Measurements from ENCODE around the gene LDB3. TPM values are rescaled to one million over a fixed set of nuclear protein-coding genes. Genes with fewer than 3 reads are reported as not detected.

The LDB3 gene
- polyA plus RNA-seq, 1 donor (not counting 4 experiments of a cell fraction or from before 2014, with no cell fraction given) = 0.01 TPM

GRCh38 chr10:86775056-86775869 lies 107.0 kb downstream of the LDB3 start:
- Histone ChIP-seq H2AFZ (ENCODE audit: control insufficient read depth, low read length) (no peak overlapping the region), H3K27ac (ENCODE audit: control insufficient read depth, insufficient read depth, low read length) (no peak overlapping the region), H3K9ac (ENCODE audit: control insufficient read depth, extremely low read depth, insufficient read depth, low read length) (no peak overlapping the region), H3K27me3 (ENCODE audit: control insufficient read depth, extremely low read depth, insufficient read depth, low read length) (no peaks in the 10 kb centered on the region), H3K4me3 (ENCODE audit: control insufficient read depth in 2 of 3, extremely low read depth in 1 of 3, insufficient read depth in 2 of 3, low read depth in 1 of 3, low read length in 3 of 3) (no peak overlapping the region), H3K9me1 (ENCODE audit: control insufficient read depth, extremely low read depth, insufficient read depth, low read length) (no peaks in the 10 kb centered on the region), H4K20me1 (ENCODE audit: control insufficient read depth, extremely low read depth, insufficient read depth, low read length) (no peaks in the 10 kb centered on the region), H3K9me3 (ENCODE audit: control insufficient read depth, low read depth, low read length) (no peaks in the 10 kb centered on the region), H3K79me2 (ENCODE audit: control insufficient read depth, insufficient read depth, low read length) (peaks cover 39% of the 10 kb centered on the region), H3K4me1 (ENCODE audit: control insufficient read depth, extremely low read depth, insufficient read depth, low read length) (peaks cover 11% of the 10 kb centered on the region), H3K4me2 (ENCODE audit: control insufficient read depth, extremely low read depth, insufficient read depth, low read depth, low read length) (peak overlapping the region; percentile 27), H3K36me3 (ENCODE audit: control insufficient read depth in 2 of 2, extremely low read depth in 1 of 2, insufficient read depth in 2 of 2, low read length in 2 of 2) (no peaks in the 10 kb centered on the region)
- no peak for TF ChIP-seq EZH2 (IDR thresholded peaks at IDR 0.05; ENCODE audit: low read length)
- TF ChIP-seq CTCF (optimal IDR thresholded peaks at IDR 0.05 in 1 of 3, IDR thresholded peaks at IDR 0.05 in 1 of 3, conservative IDR thresholded peaks at IDR 0.05 in 1 of 3; ENCODE audit: extremely low read depth in 1 of 3, insufficient read depth in 2 of 3, low read length in 3 of 3) = no peak
- dilution Hi-C loops (cut with MboI; ENCODE audit: extremely low pct_ligation_motif_present, low sequenced_read_pairs) = no loop called here
- FAIRE-seq = peak; percentile 62
- no peak for DNase-seq (ENCODE audit: low read depth, low spot score)

- Histone ChIP-seq H4K20me1 (ENCODE audit: control insufficient read depth, extremely low read depth, insufficient read depth, low read length) (no peaks in the 10 kb centered on the region), H3K79me2 (ENCODE audit: control insufficient read depth, insufficient read depth, low read length) (peaks cover 39% of the 10 kb centered on the region), H3K4me2 (ENCODE audit: control insufficient read depth, extremely low read depth, insufficient read depth, low read depth, low read length) (no peak overlapping the region), H3K4me1 (ENCODE audit: control insufficient read depth, extremely low read depth, insufficient read depth, low read length) (peaks cover 11% of the 10 kb centered on the region), H3K4me3 (ENCODE audit: control insufficient read depth in 2 of 3, extremely low read depth in 1 of 3, insufficient read depth in 2 of 3, low read depth in 1 of 3, low read length in 3 of 3) (no peak overlapping the region), H3K9me1 (ENCODE audit: control insufficient read depth, extremely low read depth, insufficient read depth, low read length) (no peaks in the 10 kb centered on the region), H3K9me3 (ENCODE audit: control insufficient read depth, low read depth, low read length) (no peaks in the 10 kb centered on the region), H3K9ac (ENCODE audit: control insufficient read depth, extremely low read depth, insufficient read depth, low read length) (no peak overlapping the region), H3K27ac (ENCODE audit: control insufficient read depth, insufficient read depth, low read length) (no peak overlapping the region), H3K27me3 (ENCODE audit: control insufficient read depth, extremely low read depth, insufficient read depth, low read length) (no peaks in the 10 kb centered on the region), H3K36me3 (ENCODE audit: control insufficient read depth in 2 of 2, extremely low read depth in 1 of 2, insufficient read depth in 2 of 2, low read length in 2 of 2) (no peaks in the 10 kb centered on the region), H2AFZ (ENCODE audit: control insufficient read depth, low read length) (no peak overlapping the region)
- dilution Hi-C loops (cut with MboI; ENCODE audit: extremely low pct_ligation_motif_present, low sequenced_read_pairs) = no loop called here
- FAIRE-seq = no peak
- DNase-seq (ENCODE audit: low read depth, low spot score) = no peak
- TF ChIP-seq EZH2 (IDR thresholded peaks at IDR 0.05; ENCODE audit: low read length) (no peak), CTCF (optimal IDR thresholded peaks at IDR 0.05 in 1 of 3, IDR thresholded peaks at IDR 0.05 in 1 of 3, conservative IDR thresholded peaks at IDR 0.05 in 1 of 3; ENCODE audit: extremely low read depth in 1 of 3, insufficient read depth in 2 of 3, low read length in 3 of 3) (no peak)
Measured at GRCh38 chr10:86775870-86776180, 107.5 kb downstream of the LDB3 start.

Measured in keratinocyte (primary cell).